Right renal cortex interstitium (tissue), 3 donors: Measurements from ENCODE around the gene OSBP2. TPM values are rescaled to one million over a fixed set of nuclear protein-coding genes. Genes with fewer than 3 reads are reported as not detected.

Source experiments
- DNase-seq, 3 donors: peaks; one replicate each; pipeline ENCODE4 v3.0.0-alpha.2; 2013; ENCODE audit warnings: low read depth in 3 of 3, low spot score in 2 of 3
- polyA plus RNA-seq, 3 donors: library from polyadenylated mRNA; unstranded; fragments of 120-200 nt; gene quantifications; one replicate each; pipeline ENCODE4 v1.2.1, GENCODE V29; 2013; ENCODE audit not compliant: insufficient read length in 3 of 3

OSBP2 gene
- polyA plus RNA-seq, 3 donors, result 4.8 to 5.4 (median 5.3) TPM

DNA sequence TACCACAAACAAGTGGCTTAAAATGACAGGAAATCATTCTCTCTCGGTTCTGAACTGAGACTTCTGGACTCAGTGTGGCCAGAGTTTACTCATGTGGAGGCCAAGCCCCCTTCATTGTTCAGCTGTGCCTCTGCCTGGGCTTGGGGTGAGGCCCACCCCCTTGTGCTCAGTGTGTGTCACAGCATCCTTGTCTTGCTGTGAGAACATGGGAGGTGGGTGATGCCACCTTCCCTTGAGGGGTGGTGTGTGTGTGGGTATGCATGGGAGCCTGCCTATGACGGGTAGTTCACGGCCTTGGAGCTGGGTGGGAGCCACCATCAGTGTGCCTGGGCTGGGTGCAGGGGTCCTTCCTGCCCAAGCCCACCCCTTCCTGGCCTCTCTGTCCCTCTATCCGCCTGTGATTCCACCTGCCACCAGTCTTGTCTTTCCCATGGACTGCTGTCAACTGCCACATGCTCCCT is 172.2 kb downstream of the OSBP2 start:
- DNase-seq, result no peak

- no peak for DNase-seq
These were observed 173.3 kb downstream of the OSBP2 start for GRCh38 chr22:30867746-30868662.

GRCh38 chr22:30868663-30869385 is 174.2 kb downstream of the OSBP2 start:
- no peak for DNase-seq

DNA sequence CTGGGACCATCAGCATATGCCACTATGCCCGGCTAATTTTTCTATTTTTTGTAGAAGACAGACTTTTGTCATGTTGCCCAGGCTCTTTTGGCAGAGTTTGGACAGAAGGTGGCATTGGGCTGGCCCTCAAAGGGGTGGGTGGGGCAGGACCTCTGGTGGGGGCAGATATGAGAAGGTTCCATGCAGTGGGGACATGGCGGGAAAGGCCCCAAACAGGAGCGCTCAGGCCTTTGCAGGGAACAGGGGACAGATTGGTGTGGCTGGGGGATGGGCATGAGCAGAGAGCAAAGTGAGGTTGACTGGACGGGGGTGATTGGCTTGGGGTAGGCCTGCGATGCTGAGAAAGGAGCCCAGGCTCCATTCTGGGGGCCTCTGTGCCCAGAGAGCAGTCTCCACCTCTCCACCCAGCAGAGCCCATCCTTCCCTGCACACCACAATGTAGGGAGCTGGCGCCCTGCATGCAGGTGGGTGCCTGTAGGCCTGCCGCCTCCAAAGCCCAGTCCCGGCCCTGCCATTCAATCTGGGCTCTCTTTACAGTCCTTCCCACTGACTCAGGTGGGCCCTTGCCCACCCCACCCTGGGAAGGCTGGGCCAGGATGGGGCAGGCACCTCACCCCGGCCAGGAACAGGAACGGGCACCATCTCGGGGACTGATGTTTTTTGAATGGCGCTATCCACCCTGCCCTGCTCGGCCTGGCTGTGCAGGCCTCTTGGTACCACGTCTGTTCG is 175.2 kb downstream of the OSBP2 start:
- no peak for DNase-seq

DNA sequence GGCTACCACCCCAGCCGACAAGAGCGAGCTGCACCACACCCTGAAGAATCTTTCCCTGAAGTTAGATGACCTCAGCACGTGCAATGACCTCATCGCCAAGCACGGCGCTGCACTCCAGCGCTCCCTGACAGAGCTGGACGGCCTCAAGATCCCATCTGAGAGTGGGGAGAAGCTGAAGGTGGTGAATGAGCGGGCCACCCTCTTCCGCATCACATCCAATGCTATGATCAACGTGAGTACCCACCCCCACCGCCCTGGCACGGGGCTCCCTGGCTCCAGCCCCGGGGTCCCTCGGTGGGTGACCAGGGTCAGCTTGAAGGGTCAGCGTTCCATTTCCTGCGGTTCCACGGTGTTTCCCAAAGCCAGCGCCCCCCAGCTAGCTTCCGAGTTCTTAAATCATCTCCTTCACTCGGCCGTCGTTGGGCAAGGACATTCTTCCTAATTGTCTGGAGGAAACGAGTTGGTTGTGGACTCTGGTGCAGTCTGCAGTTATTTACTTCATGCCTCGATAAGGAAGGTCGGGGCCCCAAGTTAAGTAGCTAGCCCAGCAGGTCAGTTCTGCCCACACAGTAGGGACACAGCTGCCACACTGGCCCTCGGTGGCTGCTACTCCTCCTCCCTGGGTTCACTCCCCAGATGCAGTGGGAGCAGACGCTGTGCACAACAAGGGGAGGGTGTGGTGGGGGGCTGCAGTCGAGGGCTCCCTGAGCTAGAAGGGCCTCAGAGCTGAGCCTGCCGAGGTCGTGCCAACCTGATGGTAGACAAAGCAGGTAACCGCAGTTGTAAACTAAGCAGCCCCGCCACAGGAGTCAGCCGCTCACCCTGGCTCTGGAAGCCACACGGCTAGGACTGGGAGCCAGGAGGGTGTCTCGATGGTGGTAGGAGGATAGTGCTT is 176.0 kb downstream of the OSBP2 start:
- DNase-seq, result no peak

GRCh38 chr22:30871391-30872284 is 177.0 kb downstream of the OSBP2 start:
- DNase-seq, result no peak

- no peak for DNase-seq
These were observed 177.8 kb downstream of the OSBP2 start for GRCh38 chr22:30872285-30873041.

DNA sequence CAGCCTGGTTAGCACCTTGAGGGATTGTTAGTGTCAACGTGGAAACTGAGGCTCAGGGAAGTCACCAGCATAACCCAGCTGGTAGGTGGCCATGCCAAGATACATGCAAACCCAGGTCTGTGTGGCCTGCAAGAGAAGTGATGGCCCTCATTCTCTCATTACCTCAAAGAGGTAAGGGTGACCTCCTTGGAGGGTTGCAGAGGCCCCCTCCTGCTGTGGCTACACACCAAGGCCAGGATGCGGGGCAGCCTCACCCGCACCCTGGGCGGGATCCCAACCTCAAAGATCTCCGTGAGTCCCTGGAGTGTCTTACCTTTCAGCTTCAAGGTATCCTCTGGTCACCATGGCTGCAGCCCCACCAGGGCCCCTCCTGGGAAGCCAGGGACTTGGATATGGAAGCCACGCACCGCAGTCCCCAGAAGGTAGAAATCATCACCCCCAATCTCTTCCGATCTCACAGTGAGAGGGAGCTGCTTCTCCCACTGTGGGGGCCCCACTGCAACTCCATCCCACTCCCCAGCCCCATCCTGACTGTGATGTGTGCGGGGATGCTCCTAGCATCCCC is 178.5 kb downstream of the OSBP2 start:
- no peak for DNase-seq

- DNase-seq, result no peak
These were observed 179.0 kb downstream of the OSBP2 start for GRCh38 chr22:30873661-30874060.

DNA sequence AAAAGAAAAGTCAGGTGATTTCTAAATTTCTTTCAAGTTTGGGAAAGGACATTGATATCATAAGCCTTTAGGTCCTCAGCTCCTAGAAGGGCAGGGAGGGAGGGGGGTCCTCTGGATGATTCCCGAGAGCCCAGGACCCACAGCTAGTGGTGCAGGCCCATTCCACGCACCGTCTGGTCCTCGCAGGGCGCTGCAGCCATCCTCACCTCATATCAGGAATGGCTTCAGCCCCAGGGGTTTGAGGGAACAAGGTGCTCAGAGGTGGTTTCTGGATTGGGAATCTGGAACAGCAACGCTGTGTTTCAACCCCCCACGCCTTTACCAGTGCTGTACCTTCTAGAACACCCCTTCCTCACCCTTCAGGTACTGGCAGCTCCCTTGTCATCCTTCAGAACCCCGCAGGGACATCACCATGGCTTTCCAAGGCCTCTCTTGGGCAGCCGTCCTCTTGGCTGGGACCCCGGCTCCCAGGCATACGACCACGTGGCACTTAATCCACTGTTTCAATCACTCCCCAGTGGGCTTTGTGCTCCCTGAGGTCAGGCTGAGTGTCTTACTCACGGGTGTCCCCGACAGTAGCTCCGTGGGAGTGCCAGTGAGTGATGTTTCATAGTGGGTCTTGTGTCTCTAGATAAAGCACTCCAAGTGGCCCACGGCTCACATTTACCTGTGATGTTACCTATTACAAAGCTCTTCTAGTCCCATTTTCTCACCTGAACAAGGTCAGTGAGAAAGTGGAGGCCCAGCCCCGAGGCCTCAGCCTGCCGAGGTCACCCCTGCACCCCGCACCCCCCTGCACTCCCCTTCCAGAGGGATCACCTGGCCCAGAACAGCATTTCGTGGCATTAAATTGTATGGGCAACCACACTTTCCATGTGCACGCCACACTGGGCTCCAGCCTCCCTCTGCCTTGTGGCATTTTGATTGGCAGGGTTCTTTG is 180.0 kb downstream of the OSBP2 start:
- no peak for DNase-seq

DNA sequence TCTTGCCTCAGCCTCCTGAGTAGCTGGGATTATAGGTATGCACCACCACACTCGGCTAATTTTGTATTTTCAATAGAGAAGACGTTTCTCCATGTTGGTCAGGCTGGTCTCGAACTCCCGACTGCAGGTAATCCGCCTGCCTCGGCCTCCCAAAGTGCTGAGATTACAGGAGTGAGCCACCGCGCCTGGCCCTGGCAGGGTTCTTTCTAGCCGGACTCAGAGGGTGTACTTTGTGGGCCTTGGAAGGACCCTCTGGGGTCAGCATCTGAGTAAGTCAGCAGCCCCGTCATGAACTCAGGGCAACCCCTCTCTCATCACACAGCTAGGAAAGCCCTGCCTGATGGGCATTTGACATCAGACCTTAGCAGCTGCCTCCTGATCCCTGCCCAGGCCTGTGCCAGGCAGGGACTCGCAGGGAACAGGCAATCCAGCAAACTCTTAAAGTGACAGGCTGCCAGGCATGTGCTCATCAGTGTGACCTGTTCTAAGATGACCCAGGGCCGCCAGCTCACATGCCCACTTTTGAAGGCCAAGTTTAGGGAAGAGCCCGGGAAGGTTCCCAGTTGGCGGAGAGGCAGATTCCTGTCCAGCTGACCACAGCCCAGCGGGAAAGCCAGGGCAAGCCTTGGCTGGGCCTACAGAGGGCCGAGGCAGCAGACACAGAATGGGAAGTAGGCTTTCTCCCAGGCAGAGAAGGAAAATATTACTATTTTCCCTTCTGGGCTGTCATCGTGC is 181.0 kb downstream of the OSBP2 start:
- DNase-seq, result no peak

- no peak for DNase-seq
These were observed 181.6 kb downstream of the OSBP2 start for GRCh38 chr22:30876221-30876751.

GRCh38 chr22:30876915-30877553 is 182.4 kb downstream of the OSBP2 start:
- DNase-seq, result no peak

- DNase-seq, result no peak
These were observed 183.2 kb downstream of the OSBP2 start for GRCh38 chr22:30877662-30878515.
